Neural progenitor cell (in vitro differentiated cells): ENCODE data around the gene IHH.

Experiments
- CTCF ChIP-seq: fragments of 200-600 bp; sonication (generic); IDR thresholded peaks from 2 replicates; pipeline ENCODE4 v1.5.1; 2017; ENCODE audit warnings: antibody characterized with exemption, mild to moderate bottlenecking
- EZH2 ChIP-seq: fragments of 200-600 bp; sonication (generic); IDR thresholded peaks from 2 replicates; pipeline ENCODE4 v1.6.1; 2017; ENCODE audit warnings: antibody characterized with exemption, mild to moderate bottlenecking, moderate library complexity
- EZH2phosphoT487 ChIP-seq: fragments of 200-600 bp; sonication (generic); IDR thresholded peaks from 2 replicates; pipeline ENCODE4 v1.6.1; 2017; ENCODE audit warnings: antibody characterized with exemption

GRCh38 chr2:219057709-219058540, 2.8 kb downstream of the IHH start:
- TF ChIP-seq CTCF (peak; percentile 81), EZH2phosphoT487 (peak; percentile 95), EZH2 (peak; percentile 99)
